ENCODE results near the gene TDP1.

DNA sequence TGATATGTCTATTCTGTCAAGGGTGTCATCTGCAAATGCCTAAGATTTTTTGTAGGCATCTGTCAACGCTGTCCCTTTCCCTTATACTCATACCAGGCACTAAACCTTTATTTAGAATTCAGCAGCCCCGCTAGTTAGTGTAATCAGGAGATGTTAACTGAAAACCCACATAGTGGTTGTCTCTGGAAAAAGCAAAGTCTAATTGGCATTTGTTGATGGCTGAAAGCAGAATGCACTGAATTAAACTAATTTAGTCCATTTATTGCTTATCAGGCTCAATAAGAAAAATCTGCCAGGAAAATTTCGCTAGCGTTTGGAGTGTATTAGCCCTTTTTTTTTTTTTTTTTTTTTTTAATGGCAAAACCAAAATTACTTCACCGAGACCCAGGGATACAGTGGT lies 34.5 kb downstream of the TDP1 start:
- TF ChIP-seq, protein P1, sequence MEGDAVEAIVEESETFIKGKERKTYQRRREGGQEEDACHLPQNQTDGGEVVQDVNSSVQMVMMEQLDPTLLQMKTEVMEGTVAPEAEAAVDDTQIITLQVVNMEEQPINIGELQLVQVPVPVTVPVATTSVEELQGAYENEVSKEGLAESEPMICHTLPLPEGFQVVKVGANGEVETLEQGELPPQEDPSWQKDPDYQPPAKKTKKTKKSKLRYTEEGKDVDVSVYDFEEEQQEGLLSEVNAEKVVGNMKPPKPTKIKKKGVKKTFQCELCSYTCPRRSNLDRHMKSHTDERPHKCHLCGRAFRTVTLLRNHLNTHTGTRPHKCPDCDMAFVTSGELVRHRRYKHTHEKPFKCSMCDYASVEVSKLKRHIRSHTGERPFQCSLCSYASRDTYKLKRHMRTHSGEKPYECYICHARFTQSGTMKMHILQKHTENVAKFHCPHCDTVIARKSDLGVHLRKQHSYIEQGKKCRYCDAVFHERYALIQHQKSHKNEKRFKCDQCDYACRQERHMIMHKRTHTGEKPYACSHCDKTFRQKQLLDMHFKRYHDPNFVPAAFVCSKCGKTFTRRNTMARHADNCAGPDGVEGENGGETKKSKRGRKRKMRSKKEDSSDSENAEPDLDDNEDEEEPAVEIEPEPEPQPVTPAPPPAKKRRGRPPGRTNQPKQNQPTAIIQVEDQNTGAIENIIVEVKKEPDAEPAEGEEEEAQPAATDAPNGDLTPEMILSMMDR (IDR thresholded peaks at IDR 0.05) = no peak
- no peak for TF ChIP-seq POLR2A (IDR thresholded peaks at IDR 0.05)
